ENCODE data around the gene HMGB3.

GRCh38 chrX:150983521-150984168 lies 510 bp downstream of the HMGB3 start:
- TF ChIP-seq POLR2A (IDR thresholded peaks at IDR 0.05; ENCODE audit: low read length) (no peak), GATA1 (IDR thresholded peaks at IDR 0.05; ENCODE audit: low read depth, low read length) (no peak)
